ENCODE results near the gene ODAD3. TPM values are rescaled to one million over a fixed set of nuclear protein-coding genes. Genes with fewer than 3 reads are reported as not detected.

ODAD3 gene
- total and polyA plus RNA-seq, 2 of the 13 experiments (the other 11 are each of a cell fraction or from before 2014, with no cell fraction given), result 0.04 to 0.08 TPM

DNA sequence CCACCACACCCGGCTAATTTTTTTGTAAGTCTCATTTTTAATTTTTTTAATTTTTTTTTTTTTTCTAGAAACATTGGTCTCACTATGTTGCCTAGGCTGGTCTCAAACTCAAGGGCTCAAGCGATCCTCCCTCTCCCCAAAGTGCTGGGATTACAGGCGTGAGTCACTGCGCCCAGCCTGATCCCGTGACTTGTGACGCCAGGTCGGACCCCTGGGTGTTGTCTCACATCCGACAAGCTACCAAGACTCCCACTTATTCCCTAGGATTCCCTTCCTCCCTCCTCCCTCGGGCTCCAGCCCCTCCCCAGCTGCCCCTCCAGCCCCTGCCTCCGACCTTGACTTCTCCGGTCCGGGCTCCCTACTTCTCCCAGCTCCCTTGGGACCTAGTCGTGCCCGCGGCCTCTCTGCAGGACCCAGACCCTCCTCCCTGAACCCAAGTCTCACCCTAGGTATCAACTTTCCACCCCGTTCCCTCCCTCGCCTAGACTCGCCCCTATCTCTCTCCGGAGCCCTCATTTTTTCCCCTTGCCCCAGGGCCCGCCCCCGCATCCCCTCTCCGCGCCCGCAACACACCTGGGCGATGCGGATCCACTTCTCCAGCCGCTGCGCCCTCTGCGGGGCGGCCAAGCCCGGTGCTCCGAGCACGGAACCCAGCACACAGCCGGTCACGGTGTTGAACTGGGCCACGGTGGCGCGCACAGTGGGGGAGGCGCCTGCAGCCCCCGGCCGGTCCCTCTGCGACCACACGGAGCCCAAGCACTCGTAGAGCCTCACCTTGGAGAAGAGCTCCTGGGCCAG, 28.9 kb downstream of the ODAD3 start (continued):
- TF ChIP-seq, protein P1, sequence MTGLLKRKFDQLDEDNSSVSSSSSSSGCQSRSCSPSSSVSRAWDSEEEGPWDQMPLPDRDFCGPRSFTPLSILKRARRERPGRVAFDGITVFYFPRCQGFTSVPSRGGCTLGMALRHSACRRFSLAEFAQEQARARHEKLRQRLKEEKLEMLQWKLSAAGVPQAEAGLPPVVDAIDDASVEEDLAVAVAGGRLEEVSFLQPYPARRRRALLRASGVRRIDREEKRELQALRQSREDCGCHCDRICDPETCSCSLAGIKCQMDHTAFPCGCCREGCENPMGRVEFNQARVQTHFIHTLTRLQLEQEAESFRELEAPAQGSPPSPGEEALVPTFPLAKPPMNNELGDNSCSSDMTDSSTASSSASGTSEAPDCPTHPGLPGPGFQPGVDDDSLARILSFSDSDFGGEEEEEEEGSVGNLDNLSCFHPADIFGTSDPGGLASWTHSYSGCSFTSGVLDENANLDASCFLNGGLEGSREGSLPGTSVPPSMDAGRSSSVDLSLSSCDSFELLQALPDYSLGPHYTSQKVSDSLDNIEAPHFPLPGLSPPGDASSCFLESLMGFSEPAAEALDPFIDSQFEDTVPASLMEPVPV (CRISPR knock-in tag; IDR thresholded peaks at IDR 0.05), result no peak
- TF ChIP-seq MAFF (IDR thresholded peaks at IDR 0.05; ENCODE audit: low read depth, low read length) (no peak), RBM22 (optimal IDR thresholded peaks at IDR 0.05; ENCODE audit: low read length) (no peak), MED1 (CRISPR knock-in tag; IDR thresholded peaks at IDR 0.05) (no peak)
- TF ChIP-seq, protein P2, sequence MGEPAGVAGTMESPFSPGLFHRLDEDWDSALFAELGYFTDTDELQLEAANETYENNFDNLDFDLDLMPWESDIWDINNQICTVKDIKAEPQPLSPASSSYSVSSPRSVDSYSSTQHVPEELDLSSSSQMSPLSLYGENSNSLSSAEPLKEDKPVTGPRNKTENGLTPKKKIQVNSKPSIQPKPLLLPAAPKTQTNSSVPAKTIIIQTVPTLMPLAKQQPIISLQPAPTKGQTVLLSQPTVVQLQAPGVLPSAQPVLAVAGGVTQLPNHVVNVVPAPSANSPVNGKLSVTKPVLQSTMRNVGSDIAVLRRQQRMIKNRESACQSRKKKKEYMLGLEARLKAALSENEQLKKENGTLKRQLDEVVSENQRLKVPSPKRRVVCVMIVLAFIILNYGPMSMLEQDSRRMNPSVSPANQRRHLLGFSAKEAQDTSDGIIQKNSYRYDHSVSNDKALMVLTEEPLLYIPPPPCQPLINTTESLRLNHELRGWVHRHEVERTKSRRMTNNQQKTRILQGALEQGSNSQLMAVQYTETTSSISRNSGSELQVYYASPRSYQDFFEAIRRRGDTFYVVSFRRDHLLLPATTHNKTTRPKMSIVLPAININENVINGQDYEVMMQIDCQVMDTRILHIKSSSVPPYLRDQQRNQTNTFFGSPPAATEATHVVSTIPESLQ (CRISPR knock-in tag; conservative IDR thresholded peaks at IDR 0.05), result no peak
- TF ChIP-seq, protein P3, sequence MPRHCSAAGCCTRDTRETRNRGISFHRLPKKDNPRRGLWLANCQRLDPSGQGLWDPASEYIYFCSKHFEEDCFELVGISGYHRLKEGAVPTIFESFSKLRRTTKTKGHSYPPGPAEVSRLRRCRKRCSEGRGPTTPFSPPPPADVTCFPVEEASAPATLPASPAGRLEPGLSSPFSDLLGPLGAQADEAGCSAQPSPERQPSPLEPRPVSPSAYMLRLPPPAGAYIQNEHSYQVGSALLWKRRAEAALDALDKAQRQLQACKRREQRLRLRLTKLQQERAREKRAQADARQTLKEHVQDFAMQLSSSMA (CRISPR knock-in tag; IDR thresholded peaks at IDR 0.05), result no peak

DNA sequence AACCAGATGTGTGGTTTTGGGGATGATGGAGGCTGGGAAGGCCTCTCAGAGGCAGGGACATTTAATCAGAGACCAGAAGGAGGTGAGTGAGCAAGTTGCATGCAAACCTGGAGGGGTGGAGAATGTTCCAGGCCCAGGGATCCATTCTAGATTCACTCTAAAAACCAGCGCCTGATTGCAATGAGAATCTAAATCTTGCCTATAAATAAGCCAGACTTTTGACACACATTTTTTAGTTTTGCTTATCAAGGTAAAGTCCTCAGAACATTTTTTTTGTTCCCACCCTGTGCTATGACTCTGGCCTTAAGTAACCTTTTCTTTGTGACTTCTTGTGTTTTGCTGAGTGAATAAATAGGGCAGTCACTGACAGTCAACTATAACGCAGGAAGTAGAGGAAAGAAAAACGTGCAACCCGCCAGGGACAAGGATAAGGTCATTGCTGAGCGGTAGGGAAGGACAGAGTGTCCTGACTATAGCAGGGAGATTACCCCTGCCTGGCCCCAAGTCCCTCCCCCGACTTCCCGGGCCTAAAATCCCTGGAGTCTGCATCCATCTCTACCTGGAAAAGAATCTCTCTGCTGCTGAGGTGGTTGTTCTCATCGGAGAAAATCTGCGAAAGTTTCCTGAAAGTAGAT, 30.2 kb downstream of the ODAD3 start:
- Histone ChIP-seq H3K4me3 (replicated peaks in 1 of 3; ENCODE audit: insufficient read depth in 1 of 3, low read depth in 2 of 3, low read length in 3 of 3) (no peak overlapping the region), H3K9me3 (ENCODE audit: low read length) (no peaks in the 10 kb centered on the region), H4K20me1 (ENCODE audit: insufficient read depth, low read length) (no peaks in the 10 kb centered on the region), H2AFZ (ENCODE audit: low read length) (no peak overlapping the region), H3K4me2 (ENCODE audit: low read depth, low read length) (no peak overlapping the region), H3K9ac (ENCODE audit: insufficient read depth, low read depth, low read length) (no peak overlapping the region), H3K27me3 (ENCODE audit: control insufficient read depth in 1 of 2, insufficient read depth in 2 of 2, low read length in 2 of 2) (no peaks in the 10 kb centered on the region), H3K4me1 (ENCODE audit: insufficient read depth, low read length) (no peaks in the 10 kb centered on the region), H3K36me3 (replicated peaks in 1 of 2; ENCODE audit: control insufficient read depth in 1 of 2, insufficient read depth in 2 of 2, low read length in 2 of 2) (no peaks in the 10 kb centered on the region), H3K27ac (ENCODE audit: extremely low read length, insufficient read depth, low read length) (no peak overlapping the region), H3K79me2 (ENCODE audit: insufficient read depth, low read length) (no peaks in the 10 kb centered on the region)
- POLR2A ChIA-PET, result no interaction called here
- FAIRE-seq (no peak), DNase-seq (ENCODE audit: low spot score) (no peak), ATAC-seq (no peak)
- intact Hi-C loops (cut with micrococcal nuclease; ENCODE audit: unreplicated experiment) (no loop called here), in situ Hi-C loops (cut with HindIII; ENCODE audit: extremely low pct_ligation_motif_present, low pct_unique_long_range_greater_than_20kb) (no loop called here)
- 68% methylated on average over 9 of the region's 9 CpGs for WGBS (ENCODE audit: low lambda C conversion rate)
- BruUV-seq (replicated peaks), result no TSS peak
- CTCF ChIA-PET (ENCODE audit: low intra/inter-chr PET ratio, low total read pairs), result no interaction called here
- TF ChIP-seq ARID2 (CRISPR knock-in tag; IDR thresholded peaks at IDR 0.05; ENCODE audit: borderline replicate concordance), result no peak
- no peak for TF ChIP-seq NFATC3 (CRISPR knock-in tag; IDR thresholded peaks at IDR 0.05)
- TF ChIP-seq ZBTB1 (CRISPR knock-in tag; IDR thresholded peaks at IDR 0.05; ENCODE audit: borderline replicate concordance), result no peak
- no peak for TF ChIP-seq MXI1 (IDR thresholded peaks at IDR 0.05; ENCODE audit: borderline replicate concordance, low read depth, low read length)
- no peak for TF ChIP-seq MAZ (IDR thresholded peaks at IDR 0.05; ENCODE audit: borderline replicate concordance, low read depth, low read length)
- no peak for TF ChIP-seq MAZ (CRISPR knock-in tag; IDR thresholded peaks at IDR 0.05; ENCODE audit: low read depth)
- TF ChIP-seq, protein P4, sequence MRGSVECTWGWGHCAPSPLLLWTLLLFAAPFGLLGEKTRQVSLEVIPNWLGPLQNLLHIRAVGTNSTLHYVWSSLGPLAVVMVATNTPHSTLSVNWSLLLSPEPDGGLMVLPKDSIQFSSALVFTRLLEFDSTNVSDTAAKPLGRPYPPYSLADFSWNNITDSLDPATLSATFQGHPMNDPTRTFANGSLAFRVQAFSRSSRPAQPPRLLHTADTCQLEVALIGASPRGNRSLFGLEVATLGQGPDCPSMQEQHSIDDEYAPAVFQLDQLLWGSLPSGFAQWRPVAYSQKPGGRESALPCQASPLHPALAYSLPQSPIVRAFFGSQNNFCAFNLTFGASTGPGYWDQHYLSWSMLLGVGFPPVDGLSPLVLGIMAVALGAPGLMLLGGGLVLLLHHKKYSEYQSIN (CRISPR knock-in tag; IDR thresholded peaks at IDR 0.05; ENCODE audit: borderline replicate concordance), result no peak
- no peak for TF ChIP-seq ZNF720 (CRISPR knock-in tag; IDR thresholded peaks at IDR 0.05)
- no peak for TF ChIP-seq ATAD3A (CRISPR knock-in tag; IDR thresholded peaks at IDR 0.05)
